Upper lobe of right lung (tissue), 1 donor: ENCODE results near the gene MX2. TPM values are rescaled to one million over a fixed set of nuclear protein-coding genes. Genes with fewer than 3 reads are reported as not detected.

ENCODE experiments used
- ATAC-seq: fragments of 200-7000 bp; cut with Tn5 transposase; one replicate; pipeline ENCODE4 v1.9.1; 2020; ENCODE audit warnings: mild to moderate bottlenecking, moderate library complexity
- DNase-seq: peaks from one replicate; pipeline ENCODE4 v3.0.0-alpha.2; 2020
- H3K27ac ChIP-seq: fragments of 200-600 bp; one replicate; pipeline ENCODE4 v1.8.0; 2022
- H3K27me3 ChIP-seq: fragments of 200-600 bp; one replicate; pipeline ENCODE4 v1.8.0; 2022; ENCODE audit warnings: mild to moderate bottlenecking
- H3K36me3 ChIP-seq: fragments of 200-600 bp; one replicate; pipeline ENCODE4 v1.8.0; 2022
- H3K4me1 ChIP-seq: fragments of 200-600 bp; one replicate; pipeline ENCODE4 v1.8.0; 2022
- H3K4me3 ChIP-seq: fragments of 200-600 bp; one replicate; pipeline ENCODE4 v1.8.0; 2022; ENCODE audit warnings: mild to moderate bottlenecking
- H3K9me3 ChIP-seq: fragments of 200-600 bp; one replicate; pipeline ENCODE4 v1.8.0; 2022
- intact Hi-C: fragments of 100-400 bp; cut with DNase I; formaldehyde crosslinking; loops from one replicate; pipeline ENCODE4 v1.11.0; 2022
- total RNA-seq: library from RNA; stranded (reverse); fragmentation: NEBNext Ultra II Directional; extraction: Animal tissue kit (Norgen Biotek cat#: 25700); gene quantifications from one replicate; pipeline ENCODE4 v1.2.1, GENCODE V29; 2021
- TF ChIP-seq, protein P1 (sequence below): fragments of 200-600 bp; IDR thresholded peaks from one replicate; pipeline ENCODE4 v1.8.0; 2022; ENCODE audit warnings: antibody characterized with exemption
- donor health status: DM: no; HTN: yes; CAD: no; lungs with severe emphysema.

Gene MX2
- total RNA-seq, 1 donor from 2014 or later = 23.0 TPM

DNA sequence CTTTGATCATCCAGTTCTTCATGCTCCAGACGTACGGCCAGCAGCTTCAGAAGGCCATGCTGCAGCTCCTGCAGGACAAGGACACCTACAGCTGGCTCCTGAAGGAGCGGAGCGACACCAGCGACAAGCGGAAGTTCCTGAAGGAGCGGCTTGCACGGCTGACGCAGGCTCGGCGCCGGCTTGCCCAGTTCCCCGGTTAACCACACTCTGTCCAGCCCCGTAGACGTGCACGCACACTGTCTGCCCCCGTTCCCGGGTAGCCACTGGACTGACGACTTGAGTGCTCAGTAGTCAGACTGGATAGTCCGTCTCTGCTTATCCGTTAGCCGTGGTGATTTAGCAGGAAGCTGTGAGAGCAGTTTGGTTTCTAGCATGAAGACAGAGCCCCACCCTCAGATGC lies 96.7 kb downstream of the MX2 start:
- H3K4me3 ChIP-seq = no peak overlapping the region
- H3K9me3 ChIP-seq = no peaks in the 10 kb centered on the region
- ATAC-seq = no peak
- no peak for DNase-seq
- no peaks in the 10 kb centered on the region for H3K27me3 ChIP-seq
- TF ChIP-seq, protein P1, sequence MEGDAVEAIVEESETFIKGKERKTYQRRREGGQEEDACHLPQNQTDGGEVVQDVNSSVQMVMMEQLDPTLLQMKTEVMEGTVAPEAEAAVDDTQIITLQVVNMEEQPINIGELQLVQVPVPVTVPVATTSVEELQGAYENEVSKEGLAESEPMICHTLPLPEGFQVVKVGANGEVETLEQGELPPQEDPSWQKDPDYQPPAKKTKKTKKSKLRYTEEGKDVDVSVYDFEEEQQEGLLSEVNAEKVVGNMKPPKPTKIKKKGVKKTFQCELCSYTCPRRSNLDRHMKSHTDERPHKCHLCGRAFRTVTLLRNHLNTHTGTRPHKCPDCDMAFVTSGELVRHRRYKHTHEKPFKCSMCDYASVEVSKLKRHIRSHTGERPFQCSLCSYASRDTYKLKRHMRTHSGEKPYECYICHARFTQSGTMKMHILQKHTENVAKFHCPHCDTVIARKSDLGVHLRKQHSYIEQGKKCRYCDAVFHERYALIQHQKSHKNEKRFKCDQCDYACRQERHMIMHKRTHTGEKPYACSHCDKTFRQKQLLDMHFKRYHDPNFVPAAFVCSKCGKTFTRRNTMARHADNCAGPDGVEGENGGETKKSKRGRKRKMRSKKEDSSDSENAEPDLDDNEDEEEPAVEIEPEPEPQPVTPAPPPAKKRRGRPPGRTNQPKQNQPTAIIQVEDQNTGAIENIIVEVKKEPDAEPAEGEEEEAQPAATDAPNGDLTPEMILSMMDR = no peak
- no peak overlapping the region for H3K27ac ChIP-seq
- H3K36me3 ChIP-seq = peaks cover 46% of the 10 kb centered on the region
- H3K4me1 ChIP-seq = no peaks in the 10 kb centered on the region
- intact Hi-C loops = no loop called here

Other genes starting within 250 kb of the MX2 start
- 20.9 TPM for gene BACE2, start 193.9 kb upstream of the MX2 start, total RNA-seq
- gene FAM3B, start 45.2 kb upstream of the MX2 start, total RNA-seq = 5.2 TPM
- 142 TPM for gene MX1, start 64.2 kb downstream of the MX2 start, total RNA-seq
- 83.6 TPM for gene TMPRSS2, start 146.1 kb downstream of the MX2 start, total RNA-seq